GM23338 (cell line): ENCODE results near the gene HECTD1. TPM values are rescaled to one million over a fixed set of nuclear protein-coding genes. Genes with fewer than 3 reads are reported as not detected.
"Not testable (repeated sequence)": the region's sequence is repeated elsewhere in the genome, so short reads cannot be mapped to it uniquely, and the experiment has no call there.

Experiments used
- ATAC-seq: fragments of 200-7000 bp; cut with Tn5 transposase; 3 replicates; pipeline ENCODE4 v1.9.1; 2020
- DNase-seq: peaks from one replicate; pipeline ENCODE4 v3.0.0-alpha.2; 2015; ENCODE audit warnings: low spot score
- H2AFZ ChIP-seq: fragments of 200-600 bp; sonication (generic); 2 replicates; pipeline ENCODE4 v1.8.0; 2016; ENCODE audit warnings: antibody characterized with exemption, mild to moderate bottlenecking, moderate library complexity
- H3F3A ChIP-seq: fragments of 200-600 bp; sonication (generic); replicated peaks from 2 replicates; pipeline ENCODE4 v1.8.0; 2017; ENCODE audit warnings: antibody characterized with exemption, mixed run types, low read depth
- H3K27ac ChIP-seq: fragments of 200-600 bp; sonication (generic); 2 replicates; pipeline ENCODE4 v1.6.1; 2016; ENCODE audit warnings: low read depth
- H3K27me3 ChIP-seq: fragments of 200-600 bp; sonication (generic); 2 replicates; pipeline ENCODE4 v1.8.0; 2016; ENCODE audit warnings: mild to moderate bottlenecking, mixed run types, moderate library complexity; ENCODE audit not compliant: insufficient read depth
- H3K36me3 ChIP-seq: fragments of 200-600 bp; sonication (generic); 2 replicates; pipeline ENCODE4 v1.8.0; 2016; ENCODE audit warnings: mild to moderate bottlenecking; ENCODE audit not compliant: insufficient read depth
- H3K4me1 ChIP-seq: fragments of 200-600 bp; sonication (generic); 2 replicates; pipeline ENCODE4 v1.8.0; 2016; ENCODE audit warnings: mild to moderate bottlenecking, moderate library complexity; ENCODE audit not compliant: insufficient read depth
- H3K4me2 ChIP-seq: fragments of 200-600 bp; sonication (generic); 2 replicates; pipeline ENCODE4 v1.7.1; 2017; ENCODE audit warnings: mixed run types
- H3K4me3 ChIP-seq: fragments of 200-600 bp; sonication (generic); 2 replicates; pipeline ENCODE4 v1.6.1; 2016; ENCODE audit warnings: mixed run types
- H3K79me2 ChIP-seq: fragments of 200-600 bp; sonication (generic); replicated peaks from 2 replicates; pipeline ENCODE4 v1.8.0; 2017; ENCODE audit warnings: mild to moderate bottlenecking; ENCODE audit not compliant: insufficient read depth
- H3K9me2 ChIP-seq: fragments of 200-600 bp; sonication (generic); 2 replicates; pipeline ENCODE4 v1.8.0; 2017; ENCODE audit not compliant: insufficient read depth
- H4K20me1 ChIP-seq: fragments of 200-600 bp; sonication (generic); replicated peaks from 2 replicates; pipeline ENCODE4 v1.8.0; 2017; ENCODE audit warnings: mild to moderate bottlenecking; ENCODE audit not compliant: insufficient read depth
- H3K27ac Mint-ChIP-seq: 2 replicates; pipeline ENCODE4 v1.8.0; 2020; ENCODE audit warnings: inconsistent platforms, mild to moderate bottlenecking, moderate library complexity, mixed read lengths
- H3K27me3 Mint-ChIP-seq: 3 replicates; pipeline ENCODE4 v1.8.0; 2022; ENCODE audit warnings: low read depth, mild to moderate bottlenecking, moderate library complexity, mixed read lengths, inconsistent platforms; ENCODE audit not compliant: insufficient read depth, poor library complexity
- H3K36me3 Mint-ChIP-seq: 3 replicates; pipeline ENCODE4 v1.8.0; 2021; ENCODE audit warnings: low read depth, mild to moderate bottlenecking, inconsistent platforms, moderate library complexity, mixed read lengths
- H3K4me1 Mint-ChIP-seq: 3 replicates; pipeline ENCODE4 v1.8.0; 2020; ENCODE audit warnings: mild to moderate bottlenecking, inconsistent platforms, mixed read lengths
- H3K4me3 Mint-ChIP-seq: 3 replicates; pipeline ENCODE4 v1.8.0; 2021; ENCODE audit warnings: moderate library complexity, mild to moderate bottlenecking, inconsistent platforms, mixed read lengths
- H3K9me3 Mint-ChIP-seq: 3 replicates; pipeline ENCODE4 v1.8.0; 2020; ENCODE audit warnings: moderate library complexity, mild to moderate bottlenecking, inconsistent platforms, mixed read lengths
- CREB1 ChIP-seq: fragments of 250-450 bp; sonication (Bioruptor Pico); IDR thresholded peaks from 2 replicates; pipeline ENCODE4 v1.5.0; 2020; ENCODE audit warnings: low read depth, mild to moderate bottlenecking, moderate library complexity
- ETS1 ChIP-seq: IDR thresholded peaks from 2 replicates; pipeline ENCODE4 v1.6.1; 2016; ENCODE audit warnings: antibody characterized with exemption
- EZH2 ChIP-seq: fragments of 200-600 bp; sonication (generic); IDR thresholded peaks from one replicate; pipeline ENCODE4 v1.8.0; 2017; ENCODE audit warnings: antibody characterized with exemption, mild to moderate bottlenecking, low read depth; ENCODE audit not compliant: unreplicated experiment
- JUNB ChIP-seq: IDR thresholded peaks from one replicate; pipeline ENCODE4 v1.6.1; 2016; ENCODE audit warnings: antibody characterized with exemption; ENCODE audit not compliant: unreplicated experiment
- NANOG ChIP-seq: IDR thresholded peaks from 2 replicates; pipeline ENCODE4 v1.6.1; 2016; ENCODE audit warnings: antibody characterized with exemption, borderline replicate concordance
- POLR2AphosphoS5 ChIP-seq: IDR thresholded peaks from 2 replicates; pipeline ENCODE4 v1.6.1; 2016; ENCODE audit warnings: antibody characterized with exemption, low read depth
- STAT1 ChIP-seq: IDR thresholded peaks from one replicate; pipeline ENCODE4 v1.6.1; 2016; ENCODE audit warnings: antibody characterized with exemption; ENCODE audit not compliant: unreplicated experiment
- ZNF331 ChIP-seq: fragments of 250-450 bp; sonication (Bioruptor Pico); IDR thresholded peaks from 2 replicates; pipeline ENCODE4 v1.5.0; 2020; ENCODE audit warnings: low read depth, mild to moderate bottlenecking, moderate library complexity
- polyA plus RNA-seq: library from polyadenylated mRNA; unstranded; fragments of >200 nt; fragmentation: Nextera tagmentation; extraction: Ambion mirVana; gene quantifications from 2 replicates; pipeline ENCODE4 v1.2.1, GENCODE V29; 2016
- total RNA-seq: library from RNA; depleted of rRNA; stranded (reverse); fragments of >200 nt; shearing (Covaris generic); gene quantifications from 2 replicates; pipeline ENCODE4 v1.2.3, GENCODE V29; 2014

Gene HECTD1
- total and polyA plus RNA-seq, 2 experiments from 2014 or later, result 42.1 to 132 TPM

GRCh38 chr14:31057701-31058364, 149.8 kb downstream of the HECTD1 start:
- Mint-ChIP-seq H3K27ac (no peak overlapping the region), H3K4me1 (peaks cover 24% of the 10 kb centered on the region), H3K4me3 (no peak overlapping the region), H3K27me3 (peaks cover 2% of the 10 kb centered on the region), H3K9me3 (no peaks in the 10 kb centered on the region), H3K36me3 (no peaks in the 10 kb centered on the region; the same call in 2 of the 3 replicates)
- TF ChIP-seq ETS1, result no peak
- TF ChIP-seq EZH2, result no peak
- TF ChIP-seq ZNF331 (CRISPR knock-in tag), result no peak
- H3K4me1 ChIP-seq, result peaks cover 18% of the 10 kb centered on the region
- no peaks in the 10 kb centered on the region for H4K20me1 ChIP-seq
- ATAC-seq (no peak), DNase-seq (no peak)
- no peaks in the 10 kb centered on the region for H3K9me2 ChIP-seq
- no peak overlapping the region for H2AFZ ChIP-seq
- no peak overlapping the region for H3K4me3 ChIP-seq
- no peaks in the 10 kb centered on the region for H3K27me3 ChIP-seq
- H3K27ac ChIP-seq, result 0 out of 2 replicates have a peak overlapping the region, but pooled peaks have one; percentile 60
- H3F3A ChIP-seq, result no peaks in the 10 kb centered on the region
- no peak overlapping the region for H3K4me2 ChIP-seq
- no peaks in the 10 kb centered on the region for H3K36me3 ChIP-seq
- H3K79me2 ChIP-seq, result peaks cover 2% of the 10 kb centered on the region; the same call in 1 of the 2 replicates

DNA sequence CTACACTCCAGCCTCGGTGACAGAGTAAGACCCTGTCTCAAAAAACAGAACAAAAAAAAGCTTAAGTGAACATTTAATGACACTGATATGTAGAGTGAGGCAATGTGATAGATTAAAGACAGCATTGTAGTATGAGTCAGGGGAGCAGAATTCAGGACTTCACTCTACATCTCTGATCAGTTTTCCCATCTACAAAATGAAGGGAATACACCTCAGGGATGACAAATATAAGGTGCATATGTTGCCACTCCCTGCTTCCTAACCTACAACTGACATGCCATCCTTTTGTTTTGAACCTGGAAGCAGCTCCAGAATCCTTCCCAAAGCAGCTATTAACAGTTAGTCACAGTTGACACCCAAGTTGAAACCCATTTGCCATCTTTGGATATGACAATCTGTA, 150.6 kb downstream of the HECTD1 start:
- Histone ChIP-seq H3K9me2 (no peaks in the 10 kb centered on the region), H3F3A (no peaks in the 10 kb centered on the region), H4K20me1 (no peaks in the 10 kb centered on the region), H3K4me3 (no peak overlapping the region), H3K4me1 (peaks cover 18% of the 10 kb centered on the region), H3K36me3 (no peaks in the 10 kb centered on the region), H3K27me3 (no peaks in the 10 kb centered on the region), H3K79me2 (peaks cover 2% of the 10 kb centered on the region; the same call in 1 of the 2 replicates), H3K4me2 (no peak overlapping the region), H2AFZ (no peak overlapping the region), H3K27ac (no peak overlapping the region)
- Mint-ChIP-seq H3K27me3 (peaks cover 2% of the 10 kb centered on the region), H3K4me1 (peaks cover 24% of the 10 kb centered on the region), H3K4me3 (no peak overlapping the region), H3K27ac (no peak overlapping the region), H3K9me3 (no peaks in the 10 kb centered on the region), H3K36me3 (no peaks in the 10 kb centered on the region; the same call in 2 of the 3 replicates)
- TF ChIP-seq ZNF331 (CRISPR knock-in tag), result no peak
- TF ChIP-seq POLR2AphosphoS5, result no peak
- TF ChIP-seq JUNB, result no peak
- TF ChIP-seq NANOG, result no peak
- no peak for TF ChIP-seq ETS1
- TF ChIP-seq CREB1 (CRISPR knock-in tag), result no peak
- TF ChIP-seq EZH2, result no peak
- no peak for TF ChIP-seq STAT1
- DNase-seq, result no peak
- no peak for ATAC-seq

GRCh38 chr14:31052905-31053586, 154.5 kb downstream of the HECTD1 start:
- not testable (repeated sequence) for H4K20me1 ChIP-seq, H3K4me3 ChIP-seq, H3K27ac ChIP-seq, H3K27me3 ChIP-seq, H3K27ac Mint-ChIP-seq, ATAC-seq, H3K27me3 Mint-ChIP-seq, H3K36me3 Mint-ChIP-seq, H3F3A ChIP-seq, H3K9me2 ChIP-seq, H3K4me1 Mint-ChIP-seq, H3K4me2 ChIP-seq, H3K79me2 ChIP-seq, H3K9me3 Mint-ChIP-seq, H3K4me1 ChIP-seq, H3K36me3 ChIP-seq, H2AFZ ChIP-seq, H3K4me3 Mint-ChIP-seq, DNase-seq
